HG03342 (cell line): ENCODE measurements around the gene AHNAK2.

ENCODE experiments used
- ATAC-seq: cut with Tn5 transposase; IDR thresholded peaks from one replicate; pipeline ENCODE4 v1.9.1; 2021; ENCODE audit warnings: mild to moderate bottlenecking, moderate library complexity; ENCODE audit not compliant: unreplicated experiment

Gene AHNAK2

DNA sequence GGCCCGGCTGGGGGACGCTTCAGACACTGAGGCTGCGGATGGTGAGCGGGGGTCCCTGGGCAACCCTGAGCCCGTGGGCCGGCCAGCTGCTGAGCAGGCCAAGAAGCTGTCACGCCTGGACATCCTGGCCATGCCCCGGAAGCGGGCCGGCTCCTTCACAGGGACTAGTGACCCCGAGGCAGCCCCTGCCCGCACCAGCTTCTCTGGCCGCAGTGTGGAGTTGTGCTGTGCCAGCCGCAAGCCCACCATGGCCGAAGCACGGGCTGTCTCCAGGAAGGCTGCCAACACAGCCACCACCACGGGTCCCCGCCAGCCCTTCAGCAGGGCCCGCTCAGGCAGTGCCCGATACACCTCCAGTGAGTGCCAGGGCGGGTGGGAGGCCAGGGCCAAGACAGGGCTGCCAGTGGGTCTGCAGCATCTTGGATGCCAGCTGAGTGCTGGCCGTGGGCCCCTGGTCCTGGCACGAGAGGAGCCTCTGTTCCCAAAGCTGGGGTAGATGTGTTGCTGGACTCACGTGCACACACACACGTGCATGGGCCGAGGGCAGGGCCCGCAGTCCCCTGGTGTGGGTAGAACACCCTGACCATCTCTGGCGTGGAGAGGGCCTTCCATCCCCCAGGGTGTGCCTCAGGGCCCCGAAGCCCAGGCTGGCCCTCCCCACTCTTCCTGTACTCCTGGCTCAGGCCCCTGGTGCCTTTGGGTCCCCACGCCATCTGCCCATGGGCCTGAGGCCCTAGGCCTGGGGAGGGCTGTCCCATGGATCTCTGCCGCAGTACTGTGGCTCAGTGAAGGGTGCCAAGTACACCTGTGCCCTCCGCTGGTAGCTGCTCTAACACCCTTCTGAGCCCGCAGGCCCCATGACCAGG, 90.3 kb downstream of the AHNAK2 start:
- ATAC-seq, result no peak
